H9 (cell line): ENCODE data around the gene HIRIP3. TPM values are rescaled to one million over a fixed set of nuclear protein-coding genes. Genes with fewer than 3 reads are reported as not detected.

Source experiments
- DNase-seq: peaks from one replicate; pipeline ENCODE4 v3.0.0-alpha.2; 2017
- H2AFZ ChIP-seq: one replicate; pipeline ENCODE4 v1.6.1; 2013; ENCODE audit warnings: mild to moderate bottlenecking, low read length, control low read depth, moderate library complexity
- H2AK5ac ChIP-seq: 2 replicates; pipeline ENCODE4 v1.6.1; 2013; ENCODE audit warnings: low read length, control low read depth, mixed read lengths; ENCODE audit not compliant: insufficient read length
- H2BK120ac ChIP-seq: one replicate; pipeline ENCODE4 v1.6.1; 2013; ENCODE audit warnings: low read depth, mild to moderate bottlenecking, low read length, control low read depth, inconsistent platforms; ENCODE audit not compliant: poor library complexity, severe bottlenecking
- H2BK12ac ChIP-seq: 2 replicates; pipeline ENCODE4 v1.6.1; 2013; ENCODE audit warnings: low read length, control low read depth, mixed read lengths, low read depth; ENCODE audit not compliant: insufficient read length
- H2BK15ac ChIP-seq: 2 replicates; pipeline ENCODE4 v1.6.1; 2013; ENCODE audit warnings: low read depth, low read length, control low read depth
- H2BK20ac ChIP-seq: one replicate; pipeline ENCODE4 v1.6.1; 2013; ENCODE audit warnings: low read depth, mild to moderate bottlenecking, low read length, control low read depth, inconsistent platforms; ENCODE audit not compliant: poor library complexity, severe bottlenecking
- H2BK5ac ChIP-seq: 2 replicates; pipeline ENCODE4 v1.6.1; 2013; ENCODE audit warnings: low read length, control low read depth, mixed read lengths; ENCODE audit not compliant: insufficient read length
- H3K14ac ChIP-seq: 2 replicates; pipeline ENCODE4 v1.6.1; 2013; ENCODE audit warnings: low read length, control low read depth; ENCODE audit not compliant: insufficient read depth
- H3K18ac ChIP-seq: 2 replicates; pipeline ENCODE4 v1.6.1; 2013; ENCODE audit warnings: low read depth, mild to moderate bottlenecking, mixed read lengths, low read length, control low read depth; ENCODE audit not compliant: insufficient read length
- H3K23ac ChIP-seq: 2 replicates; pipeline ENCODE4 v1.6.1; 2013; ENCODE audit warnings: low read length, control low read depth, mixed read lengths, low read depth; ENCODE audit not compliant: insufficient read length
- H3K23me2 ChIP-seq: 2 replicates; pipeline ENCODE4 v1.6.1; 2013; ENCODE audit warnings: low read depth, mild to moderate bottlenecking, mixed read lengths, low read length, control low read depth; ENCODE audit not compliant: insufficient read length, poor library complexity, severe bottlenecking
- H3K27ac ChIP-seq: 2 replicates; pipeline ENCODE4 v1.5.1; 2013; ENCODE audit warnings: low read length, control low read depth, mixed read lengths, low read depth; ENCODE audit not compliant: insufficient read length
- H3K27me3 ChIP-seq: 2 replicates; pipeline ENCODE4 v1.6.1; 2013; ENCODE audit warnings: low read length, control low read depth, inconsistent platforms; ENCODE audit not compliant: insufficient read depth
- H3K4ac ChIP-seq: 2 replicates; pipeline ENCODE4 v1.6.1; 2013; ENCODE audit warnings: low read depth, mild to moderate bottlenecking, control low read depth, inconsistent platforms, low read length, moderate library complexity
- H3K4me1 ChIP-seq: 2 replicates; pipeline ENCODE4 v1.6.1; 2013; ENCODE audit warnings: low read length, control low read depth, inconsistent platforms; ENCODE audit not compliant: insufficient read depth
- H3K4me2 ChIP-seq: 2 replicates; pipeline ENCODE4 v1.6.1; 2013; ENCODE audit warnings: low read length, control low read depth, mixed read lengths; ENCODE audit not compliant: insufficient read length, insufficient read depth
- H3K56ac ChIP-seq: 2 replicates; pipeline ENCODE4 v1.6.1; 2013; ENCODE audit warnings: low read depth, mild to moderate bottlenecking, mixed read lengths, low read length, control low read depth; ENCODE audit not compliant: insufficient read length
- H3K79me1 ChIP-seq: 2 replicates; pipeline ENCODE4 v1.6.1; 2013; ENCODE audit warnings: low read depth, mild to moderate bottlenecking, moderate library complexity, low read length, control low read depth, inconsistent platforms; ENCODE audit not compliant: insufficient read depth, poor library complexity, severe bottlenecking
- H3K79me2 ChIP-seq: 2 replicates; pipeline ENCODE4 v1.6.1; 2013; ENCODE audit warnings: low read length, control low read depth, inconsistent platforms; ENCODE audit not compliant: insufficient read depth
- H3K9ac ChIP-seq: 2 replicates; pipeline ENCODE4 v1.6.1; 2013; ENCODE audit warnings: low read length, control low read depth, mixed read lengths; ENCODE audit not compliant: insufficient read length; ENCODE audit errors: extremely low read depth
- H3K9me3 ChIP-seq: one replicate; pipeline ENCODE4 v1.6.1; 2013; ENCODE audit warnings: low read depth, low read length, inconsistent platforms; ENCODE audit not compliant: control insufficient read depth
- H3T11ph ChIP-seq: one replicate; pipeline ENCODE4 v1.6.1; 2013; ENCODE audit warnings: mild to moderate bottlenecking, low read length, control low read depth, inconsistent platforms
- H4K20me1 ChIP-seq: one replicate; pipeline ENCODE4 v1.6.1; 2013; ENCODE audit not compliant: control insufficient read depth, insufficient read length, insufficient read depth
- H4K5ac ChIP-seq: 2 replicates; pipeline ENCODE4 v1.6.1; 2013; ENCODE audit warnings: low read depth, mild to moderate bottlenecking, mixed read lengths, low read length, control low read depth; ENCODE audit not compliant: insufficient read length
- H4K8ac ChIP-seq: replicated peaks from 2 replicates; pipeline ENCODE4 v1.6.1; 2013; ENCODE audit warnings: low read length, control low read depth, mixed read lengths, low read depth; ENCODE audit not compliant: insufficient read length
- H4K91ac ChIP-seq: 2 replicates; pipeline ENCODE4 v1.6.1; 2013; ENCODE audit warnings: low read depth, mild to moderate bottlenecking, moderate library complexity, mixed read lengths, low read length, control low read depth; ENCODE audit not compliant: insufficient read length
- H3K27ac Mint-ChIP-seq, 3 experiments: 2 replicates in 2 of 3; 3 replicates in 1 of 3; pipeline ENCODE4 v1.8.0; 2020 to 2021; ENCODE audit warnings: mixed read lengths in 3 of 3, mild to moderate bottlenecking in 1 of 3, moderate library complexity in 1 of 3
- H3K27me3 Mint-ChIP-seq: 2 replicates; pipeline ENCODE4 v1.8.0; 2021; ENCODE audit warnings: low read depth, mild to moderate bottlenecking, moderate library complexity, mixed read lengths
- H3K36me3 Mint-ChIP-seq, 3 experiments: 2 replicates in 2 of 3; 3 replicates in 1 of 3; pipeline ENCODE4 v1.8.0; 2020 to 2021; ENCODE audit warnings: low read depth in 3 of 3, mixed read lengths in 3 of 3; ENCODE audit not compliant: insufficient read depth in 1 of 3
- H3K4me1 Mint-ChIP-seq, 2 experiments: 2 replicates each; pipeline ENCODE4 v1.8.0; 2020; ENCODE audit warnings: mixed read lengths in 2 of 2
- H3K4me3 Mint-ChIP-seq, 2 experiments: 2 replicates in 1 of 2; 3 replicates in 1 of 2; pipeline ENCODE4 v1.8.0; 2020 to 2021; ENCODE audit warnings: mild to moderate bottlenecking in 2 of 2, mixed read lengths in 2 of 2, moderate library complexity in 1 of 2
- H3K9me3 Mint-ChIP-seq, 2 experiments: 2 replicates in 1 of 2; 3 replicates in 1 of 2; pipeline ENCODE4 v1.8.0; 2020; ENCODE audit warnings: mild to moderate bottlenecking in 2 of 2, mixed read lengths in 2 of 2, moderate library complexity in 1 of 2
- CTCF ChIP-seq: fragments of 200-600 bp; sonication (generic); conservative IDR thresholded peaks from 3 replicates; pipeline ENCODE4 v1.8.0; 2021; ENCODE audit warnings: antibody characterized with exemption, mild to moderate bottlenecking
- WGBS: extraction: QIAGEN DNeasy Blood & Tissue Kit; methylation state at CpG from one replicate; pipeline ENCODE4 v1.1.7; 2013; ENCODE audit warnings: missing lambda C conversion rate, low lambda C conversion rate, mixed read lengths; ENCODE audit not compliant: insufficient read length; ENCODE audit errors: extremely low coverage; 5-methylcytosine and 5-hydroxymethylcytosine counted together
- total RNA-seq: library from RNA; stranded (reverse); gene quantifications from 2 replicates; pipeline ENCODE4 v1.2.1, GENCODE V29; 2021

Gene HIRIP3
- total RNA-seq, 1 experiment from 2014 or later = 21.6 TPM

GRCh38 chr16:29974291-29975133 is 20.9 kb downstream of the HIRIP3 start:
- Histone ChIP-seq H3K9ac (peak overlapping the region; percentile 49), H4K8ac (no peak overlapping the region), H2BK12ac (no peak overlapping the region), H2BK15ac (no peak overlapping the region), H3T11ph (no peak overlapping the region), H3K18ac (no peak overlapping the region), H2BK120ac (no peak overlapping the region), H4K5ac (no peak overlapping the region), H3K27ac (no peak overlapping the region), H3K4me1 (peaks cover 3% of the 10 kb centered on the region; the same call in 1 of the 2 replicates), H4K91ac (no peak overlapping the region), H4K20me1 (no peaks in the 10 kb centered on the region), H2BK5ac (no peak overlapping the region), H3K23ac (no peak overlapping the region), H3K27me3 (peaks cover 3% of the 10 kb centered on the region; the same call in 1 of the 2 replicates), H2BK20ac (no peak overlapping the region), H3K79me1 (peaks cover 7% of the 10 kb centered on the region), H2AFZ (no peak overlapping the region), H3K23me2 (peaks cover 14% of the 10 kb centered on the region), H3K79me2 (peaks cover 5% of the 10 kb centered on the region; the same call in 1 of the 2 replicates), H2AK5ac (no peak overlapping the region), H3K4ac (no peak overlapping the region), H3K9me3 (peaks cover 7% of the 10 kb centered on the region), H3K14ac (no peak overlapping the region; the same call in 1 of the 2 replicates), H3K4me2 (peak overlapping the region; percentile 84), H3K56ac (no peak overlapping the region)
- no peak for DNase-seq
- Mint-ChIP-seq H3K4me3 (peak overlapping the region; percentile 95 to 96), H3K27ac (peak overlapping the region in 2 of 3 experiments; percentile 44 to 83; a peak in 4 of 7 replicates), H3K27me3 (peaks cover 16% of the 10 kb centered on the region), H3K4me1 (peaks cover 29% of the 10 kb centered on the region in 2 experiments), H3K9me3 (peaks cover 14 to 16% of the 10 kb centered on the region in 2 experiments), H3K36me3 (peaks cover 36 to 50% (median 47%) of the 10 kb centered on the region in 3 experiments)
- no CpG with 5 or more reads among the region's 31 CpGs for WGBS
- no peak for TF ChIP-seq CTCF
